GM12872 (cell line): ENCODE measurements around the gene CACNG1.

ENCODE experiments used
- TF ChIP-seq, protein P1 (sequence below): IDR thresholded peaks from 3 replicates; pipeline ENCODE4 v1.5.1; 2011; ENCODE audit warnings: low read depth, mild to moderate bottlenecking, low read length, moderate library complexity; ENCODE audit not compliant: insufficient read depth

CACNG1 gene, protein sequence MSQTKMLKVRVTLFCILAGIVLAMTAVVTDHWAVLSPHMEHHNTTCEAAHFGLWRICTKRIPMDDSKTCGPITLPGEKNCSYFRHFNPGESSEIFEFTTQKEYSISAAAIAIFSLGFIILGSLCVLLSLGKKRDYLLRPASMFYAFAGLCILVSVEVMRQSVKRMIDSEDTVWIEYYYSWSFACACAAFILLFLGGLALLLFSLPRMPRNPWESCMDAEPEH

DNA sequence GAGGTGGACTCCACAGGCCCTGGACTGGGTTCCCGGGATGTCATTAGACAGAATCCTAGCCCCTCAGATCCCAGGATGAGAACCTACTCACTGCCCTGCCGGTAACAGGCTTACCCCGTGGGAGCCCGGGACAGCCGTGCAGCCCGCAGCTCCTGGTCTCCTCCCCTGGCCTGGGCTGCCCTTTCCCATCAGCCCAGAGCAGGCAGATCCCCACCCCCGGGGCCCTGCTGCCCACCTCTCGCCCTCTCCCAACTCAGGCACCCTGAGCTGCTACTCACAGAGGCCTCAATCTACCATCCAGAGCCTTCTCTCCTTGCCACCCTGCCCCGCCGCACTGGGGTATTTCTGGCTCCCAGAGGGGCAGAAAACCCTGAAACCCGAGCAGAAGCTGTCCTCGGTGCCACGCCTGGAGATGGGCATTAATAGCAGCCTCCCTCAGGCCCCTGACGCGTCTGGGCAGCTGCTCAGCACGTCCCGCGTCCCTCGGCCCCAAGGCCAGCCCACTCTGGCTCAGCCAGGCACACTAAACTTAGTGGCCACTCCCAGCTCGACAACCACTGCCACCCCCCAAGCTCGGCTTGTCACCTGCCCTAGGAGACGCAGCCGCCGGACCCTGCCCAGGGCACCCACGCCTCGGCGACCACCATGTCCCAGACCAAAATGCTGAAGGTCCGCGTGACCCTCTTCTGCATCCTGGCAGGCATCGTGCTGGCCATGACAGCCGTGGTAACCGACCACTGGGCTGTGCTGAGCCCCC is at the start of gene CACNG1:
CACNG1 (plus strand) TSS at position 539 of the 757 bp plus-strand sequence; CDS start at position 646, 107 bp downstream.
- TF ChIP-seq, protein P1, sequence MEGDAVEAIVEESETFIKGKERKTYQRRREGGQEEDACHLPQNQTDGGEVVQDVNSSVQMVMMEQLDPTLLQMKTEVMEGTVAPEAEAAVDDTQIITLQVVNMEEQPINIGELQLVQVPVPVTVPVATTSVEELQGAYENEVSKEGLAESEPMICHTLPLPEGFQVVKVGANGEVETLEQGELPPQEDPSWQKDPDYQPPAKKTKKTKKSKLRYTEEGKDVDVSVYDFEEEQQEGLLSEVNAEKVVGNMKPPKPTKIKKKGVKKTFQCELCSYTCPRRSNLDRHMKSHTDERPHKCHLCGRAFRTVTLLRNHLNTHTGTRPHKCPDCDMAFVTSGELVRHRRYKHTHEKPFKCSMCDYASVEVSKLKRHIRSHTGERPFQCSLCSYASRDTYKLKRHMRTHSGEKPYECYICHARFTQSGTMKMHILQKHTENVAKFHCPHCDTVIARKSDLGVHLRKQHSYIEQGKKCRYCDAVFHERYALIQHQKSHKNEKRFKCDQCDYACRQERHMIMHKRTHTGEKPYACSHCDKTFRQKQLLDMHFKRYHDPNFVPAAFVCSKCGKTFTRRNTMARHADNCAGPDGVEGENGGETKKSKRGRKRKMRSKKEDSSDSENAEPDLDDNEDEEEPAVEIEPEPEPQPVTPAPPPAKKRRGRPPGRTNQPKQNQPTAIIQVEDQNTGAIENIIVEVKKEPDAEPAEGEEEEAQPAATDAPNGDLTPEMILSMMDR: no peak

DNA sequence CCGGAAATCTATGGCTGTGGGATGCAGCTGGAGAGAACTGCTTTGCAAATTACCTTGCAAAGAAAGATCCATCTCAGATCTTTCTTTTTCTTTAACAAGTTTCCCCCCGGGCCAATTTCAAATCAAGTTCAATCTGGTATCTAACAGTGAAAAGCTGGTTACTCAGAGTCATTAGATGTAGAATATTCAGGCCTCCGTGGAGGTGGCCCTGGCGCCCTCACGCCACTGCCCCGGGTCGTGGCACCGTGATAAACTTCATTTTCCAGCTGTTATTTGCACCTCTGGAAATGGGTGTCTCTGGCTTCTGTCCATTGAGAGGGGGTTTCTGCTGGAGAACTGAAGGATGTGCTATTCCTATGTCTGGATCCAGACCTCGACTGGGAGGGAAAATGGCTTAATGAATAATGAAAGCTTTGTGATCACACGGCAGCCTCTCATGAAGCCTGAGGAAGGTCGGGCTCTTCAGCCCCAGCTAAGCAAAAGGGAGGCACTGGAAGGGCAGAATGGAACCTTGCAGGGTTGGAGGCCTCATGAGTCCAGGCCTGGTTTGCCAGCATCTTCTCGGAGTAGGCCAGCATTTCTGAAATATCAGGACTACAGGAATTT is 49.3 kb upstream of the CACNG1 start:
- TF ChIP-seq, protein P1: no peak

DNA sequence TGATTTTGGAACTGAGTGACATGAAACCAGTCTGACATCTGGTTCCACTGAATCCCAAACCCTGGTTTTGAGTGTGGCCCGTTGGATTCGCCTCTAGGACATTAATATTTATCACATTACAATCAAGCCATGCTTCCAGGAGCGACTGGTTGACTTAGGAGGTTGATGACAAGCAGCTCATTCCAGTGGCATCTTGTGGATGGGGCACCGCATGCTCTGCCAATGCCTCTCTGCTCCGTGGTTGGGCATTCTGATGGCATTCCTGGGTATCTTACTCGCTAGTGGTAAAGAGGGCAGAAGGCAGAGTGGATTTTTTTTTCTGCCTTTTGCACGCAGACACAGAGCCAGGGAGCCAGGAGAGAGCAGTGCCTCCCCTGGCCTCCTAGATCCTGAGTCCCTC is 48.4 kb upstream of the CACNG1 start:
- TF ChIP-seq, protein P1: no peak

DNA sequence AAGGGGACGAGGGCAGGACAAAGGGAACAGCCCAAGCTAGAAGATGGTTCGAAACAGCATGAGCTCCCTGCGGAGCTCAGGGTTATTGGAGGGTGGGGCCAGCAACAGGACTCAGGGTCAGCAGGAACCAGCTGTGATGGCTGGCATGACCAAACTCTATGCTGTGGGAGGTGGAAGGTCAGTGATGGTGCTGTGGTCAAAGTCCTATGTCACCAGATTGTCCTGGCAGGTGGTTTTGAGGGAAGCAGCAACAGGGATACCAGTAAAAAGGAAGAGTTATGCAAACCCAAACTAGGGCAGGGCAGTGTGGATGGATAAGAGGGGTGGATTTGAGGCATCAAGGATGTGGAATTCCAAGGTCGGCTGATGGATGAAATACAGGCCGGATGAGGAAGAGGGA is 47.4 kb upstream of the CACNG1 start:
- TF ChIP-seq, protein P1: no peak

DNA sequence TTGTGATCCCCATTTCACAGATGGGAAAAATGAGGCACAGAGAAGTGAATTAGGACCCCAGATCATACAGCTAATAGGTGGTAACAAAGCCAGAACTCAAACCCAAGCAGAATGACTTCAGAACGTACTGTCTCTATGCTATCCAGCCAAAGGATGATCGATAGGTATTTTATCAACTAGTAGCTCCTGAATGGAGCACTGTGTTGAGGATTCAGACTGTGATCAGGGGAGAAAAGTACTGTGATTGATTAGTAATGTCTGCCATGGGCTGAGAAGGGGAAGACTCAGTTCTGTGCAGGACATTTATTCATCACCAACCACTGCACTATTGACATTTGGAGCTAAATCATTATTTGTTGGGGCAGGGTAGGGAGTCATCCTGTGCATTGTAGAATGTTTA is 41.1 kb upstream of the CACNG1 start:
- TF ChIP-seq, protein P1: no peak

DNA sequence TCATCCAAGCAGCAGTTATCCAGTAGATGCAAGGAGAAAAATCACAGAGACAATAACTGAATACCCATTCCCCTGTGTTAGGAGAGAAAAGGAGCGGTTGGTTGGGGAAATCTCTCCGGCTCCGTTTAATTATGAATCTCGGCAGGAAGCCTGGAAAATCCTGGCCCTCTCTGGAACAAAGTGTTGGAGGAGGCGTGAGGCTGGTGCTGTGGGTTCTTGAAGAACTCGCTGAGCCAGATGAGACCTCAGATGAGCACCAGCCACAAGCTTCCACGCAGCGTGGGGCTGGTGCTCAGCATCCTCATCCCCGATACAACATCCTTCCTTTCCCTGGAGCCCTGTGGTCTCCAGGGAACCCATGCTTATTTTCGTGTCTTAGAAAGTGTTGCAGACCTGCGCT is 40.2 kb upstream of the CACNG1 start:
- TF ChIP-seq, protein P1: no peak

DNA sequence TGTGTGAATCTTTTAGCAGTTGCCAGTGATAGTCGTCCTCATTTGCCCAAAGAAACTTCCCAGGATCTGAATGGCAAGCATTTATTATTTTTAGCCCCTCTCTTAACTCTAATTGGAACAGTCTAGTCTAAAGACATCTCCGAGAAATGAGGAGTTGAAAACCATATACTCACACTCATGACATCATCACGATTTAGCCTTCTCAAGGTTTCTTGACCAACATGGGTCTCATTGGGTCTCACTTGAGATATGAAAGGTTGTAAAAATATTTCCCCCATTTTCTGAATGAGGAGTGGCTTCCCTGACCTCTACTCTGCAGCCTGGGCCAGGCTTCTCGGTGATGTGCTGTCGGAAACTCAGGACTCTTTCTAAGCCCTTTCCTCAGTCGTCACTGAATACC is 37.1 kb upstream of the CACNG1 start:
- TF ChIP-seq, protein P1: no peak
